GM19452 (cell line): Measurements from ENCODE around the gene TEAD1.

Experiments used
- ATAC-seq: cut with Tn5 transposase; IDR thresholded peaks from one replicate; pipeline ENCODE4 v1.9.1; 2021; ENCODE audit not compliant: unreplicated experiment

TEAD1 gene

GRCh38 chr11:12664385-12664784 is 9.8 kb upstream of the TEAD1 start:
- no peak for ATAC-seq

DNA sequence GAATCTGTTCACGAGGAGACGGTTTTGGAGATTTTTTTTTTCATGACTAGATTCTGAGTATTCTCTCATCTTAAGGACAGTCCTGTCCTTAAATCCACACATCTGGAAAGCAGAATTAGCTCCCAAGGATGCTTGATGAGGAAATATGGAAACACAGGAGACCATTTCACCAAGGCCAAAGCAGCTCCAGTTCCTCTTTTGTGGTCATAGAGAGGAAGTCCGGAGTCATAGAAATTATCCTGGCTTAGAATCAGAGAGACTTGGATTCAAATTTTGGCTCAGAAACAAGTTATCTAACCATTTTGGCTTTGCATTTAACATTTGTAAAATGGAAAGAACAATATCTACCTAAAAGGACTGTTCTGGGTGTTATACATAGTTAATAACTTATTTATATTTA is 7.3 kb upstream of the TEAD1 start:
- ATAC-seq = no peak

GRCh38 chr11:12667646-12668045 is 6.6 kb upstream of the TEAD1 start:
- no peak for ATAC-seq

DNA sequence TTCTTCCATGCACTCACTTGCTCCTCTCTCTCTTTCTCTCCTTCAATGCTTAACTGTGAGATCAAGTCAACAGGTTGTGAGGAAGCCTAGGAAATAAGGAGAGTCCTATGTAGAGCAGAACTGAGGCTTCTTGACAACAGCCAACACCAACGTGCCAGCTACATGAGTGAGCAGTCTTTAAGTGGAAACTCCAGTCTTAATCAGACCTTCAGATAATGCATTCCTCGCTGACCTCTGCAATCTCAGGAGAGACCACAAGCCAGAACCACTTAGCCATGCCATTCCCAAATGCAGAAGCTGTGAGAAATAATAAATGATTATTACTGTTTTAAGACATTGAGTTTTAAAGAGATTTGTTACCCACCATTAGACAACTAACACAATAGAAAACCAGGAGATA is 6.1 kb upstream of the TEAD1 start:
- no peak for ATAC-seq

- ATAC-seq = no peak
Observed at GRCh38 chr11:12669930-12670329, 4.3 kb upstream of the TEAD1 start.

- no peak for ATAC-seq
Observed at GRCh38 chr11:12671370-12671769, 2.9 kb upstream of the TEAD1 start.

DNA sequence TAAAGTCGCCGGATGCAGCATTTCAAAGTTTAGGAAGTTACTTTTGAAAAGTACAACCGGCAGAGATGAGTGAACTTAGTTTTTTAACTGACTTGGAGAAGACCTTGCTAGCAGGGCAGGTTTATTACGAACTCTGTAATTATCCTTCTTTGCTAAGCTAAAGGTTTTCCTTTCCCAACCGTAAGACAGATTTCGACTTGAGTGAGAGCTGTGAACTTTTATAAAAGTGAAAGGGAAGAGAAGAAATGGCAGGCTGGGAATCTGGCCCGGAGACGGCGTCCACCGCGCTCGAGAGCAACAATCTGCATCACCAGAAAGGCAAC is 659 bp upstream of the TEAD1 start:
- ATAC-seq = no peak

- ATAC-seq = no peak
Observed at GRCh38 chr11:12674571-12674935, 332 bp downstream of the TEAD1 start.

DNA sequence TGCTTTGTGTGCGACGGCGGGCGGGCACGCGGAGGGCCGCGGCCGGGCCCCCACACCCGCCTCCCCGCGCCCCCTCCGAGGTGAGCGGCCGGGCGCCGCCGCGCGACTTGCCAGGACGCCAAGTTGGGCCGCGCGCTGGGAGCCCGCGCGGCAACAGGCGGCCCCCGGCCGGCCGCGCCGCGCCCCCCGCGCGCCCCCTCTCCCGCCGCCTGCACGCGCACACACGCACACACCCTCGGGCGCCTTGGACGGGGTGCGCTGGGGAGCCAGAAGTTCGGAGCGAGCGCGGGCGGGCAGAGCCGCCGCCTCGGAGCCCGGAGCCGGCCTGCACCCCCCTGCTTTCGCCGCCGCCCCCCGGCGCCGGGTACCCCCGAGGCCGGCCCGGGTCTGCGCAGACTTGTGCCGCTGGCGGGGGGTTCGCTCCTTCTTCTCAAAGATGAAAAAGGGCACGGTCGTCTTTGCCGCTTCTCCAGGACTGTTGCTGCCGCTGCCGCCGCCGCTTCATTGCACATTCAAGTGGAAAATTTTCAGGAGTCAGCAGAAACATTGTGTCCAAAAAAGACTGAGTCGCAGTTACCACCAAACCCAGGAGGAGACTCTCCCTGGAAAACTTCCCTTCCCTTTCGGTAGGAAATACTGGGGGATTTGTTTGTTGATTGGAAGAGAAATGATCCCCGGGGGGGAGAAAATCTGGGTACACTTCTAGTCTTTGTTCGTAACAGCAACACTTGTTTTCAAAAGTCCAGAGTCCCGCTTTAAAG is 895 bp downstream of the TEAD1 start:
- no peak for ATAC-seq

DNA sequence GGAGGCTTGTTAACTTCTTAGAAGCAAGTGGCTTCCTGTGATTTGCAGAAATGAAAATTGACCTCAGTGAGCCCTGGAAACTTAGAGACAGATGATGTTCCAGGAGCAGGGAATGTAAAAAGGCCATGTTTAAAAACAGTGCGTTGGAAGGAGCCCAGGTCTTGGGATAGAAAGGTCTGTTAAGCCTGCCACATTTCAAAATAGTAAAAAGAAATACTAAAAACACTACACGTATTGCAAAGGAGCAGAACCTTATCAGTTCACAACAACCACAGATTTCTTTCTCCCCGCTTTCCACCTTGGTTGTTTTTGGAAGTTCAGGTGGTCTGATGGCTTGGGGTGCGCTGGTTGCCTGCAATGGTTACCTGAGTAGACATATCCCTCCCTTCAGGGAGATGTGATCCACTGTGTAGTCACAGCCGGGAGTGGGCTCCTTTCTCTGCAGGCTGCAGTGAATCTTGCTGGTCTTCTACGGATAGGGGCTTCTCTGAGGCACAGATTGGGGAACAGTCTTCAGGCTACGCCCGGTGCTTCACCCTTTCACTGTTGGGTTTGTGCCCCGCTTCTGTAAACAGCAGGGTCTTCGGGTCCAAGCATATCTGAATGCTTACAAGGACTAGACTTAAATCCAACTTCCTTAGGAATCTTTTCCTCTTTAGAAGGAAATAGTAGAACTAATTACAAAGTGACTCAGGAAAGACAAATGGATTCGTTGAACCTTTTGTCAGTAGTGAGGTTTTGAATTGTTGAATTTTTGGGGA is 1.9 kb downstream of the TEAD1 start:
- no peak for ATAC-seq

DNA sequence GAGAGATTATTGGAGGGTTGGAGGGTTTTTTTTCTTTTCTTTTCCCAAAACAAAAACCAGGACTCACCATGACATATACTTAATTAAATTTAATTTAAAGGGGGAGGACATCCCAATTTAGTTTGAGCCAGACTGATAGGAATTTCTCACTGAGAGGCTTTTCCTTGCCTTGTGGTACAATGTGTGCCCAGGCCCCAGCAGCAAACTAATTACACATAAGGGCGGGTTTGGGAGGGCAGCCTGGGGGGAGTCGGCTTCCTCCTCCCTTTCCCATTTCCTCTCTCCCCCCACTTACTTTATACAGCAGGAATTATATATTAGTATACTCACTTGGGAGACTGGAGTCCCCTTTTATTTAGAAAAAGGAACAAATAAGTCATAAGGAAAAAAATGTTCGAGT is 2.9 kb downstream of the TEAD1 start:
- ATAC-seq = no peak

DNA sequence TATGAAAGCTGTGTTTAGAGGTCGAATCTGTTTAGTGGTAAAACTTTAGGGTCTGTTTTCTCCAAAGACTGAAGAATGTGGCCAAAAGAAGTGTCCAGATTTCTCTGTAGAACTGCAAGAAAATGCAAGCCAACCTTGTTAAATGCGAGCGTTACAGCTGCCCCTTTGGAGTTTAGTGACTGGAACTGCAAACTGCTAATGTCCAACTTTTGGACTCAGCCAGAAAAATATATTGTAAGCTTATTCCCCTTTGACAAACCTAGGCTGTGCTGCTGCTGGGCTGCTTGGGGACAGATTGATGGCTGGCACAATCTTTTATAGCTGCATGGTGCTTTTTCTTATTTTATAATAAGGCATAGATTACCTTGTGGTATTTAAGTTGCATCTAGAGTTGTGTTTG is 3.9 kb downstream of the TEAD1 start:
- ATAC-seq = no peak

GRCh38 chr11:12678991-12679390 is 4.8 kb downstream of the TEAD1 start:
- ATAC-seq = no peak

- no peak for ATAC-seq
Observed at GRCh38 chr11:12679471-12679870, 5.2 kb downstream of the TEAD1 start.

DNA sequence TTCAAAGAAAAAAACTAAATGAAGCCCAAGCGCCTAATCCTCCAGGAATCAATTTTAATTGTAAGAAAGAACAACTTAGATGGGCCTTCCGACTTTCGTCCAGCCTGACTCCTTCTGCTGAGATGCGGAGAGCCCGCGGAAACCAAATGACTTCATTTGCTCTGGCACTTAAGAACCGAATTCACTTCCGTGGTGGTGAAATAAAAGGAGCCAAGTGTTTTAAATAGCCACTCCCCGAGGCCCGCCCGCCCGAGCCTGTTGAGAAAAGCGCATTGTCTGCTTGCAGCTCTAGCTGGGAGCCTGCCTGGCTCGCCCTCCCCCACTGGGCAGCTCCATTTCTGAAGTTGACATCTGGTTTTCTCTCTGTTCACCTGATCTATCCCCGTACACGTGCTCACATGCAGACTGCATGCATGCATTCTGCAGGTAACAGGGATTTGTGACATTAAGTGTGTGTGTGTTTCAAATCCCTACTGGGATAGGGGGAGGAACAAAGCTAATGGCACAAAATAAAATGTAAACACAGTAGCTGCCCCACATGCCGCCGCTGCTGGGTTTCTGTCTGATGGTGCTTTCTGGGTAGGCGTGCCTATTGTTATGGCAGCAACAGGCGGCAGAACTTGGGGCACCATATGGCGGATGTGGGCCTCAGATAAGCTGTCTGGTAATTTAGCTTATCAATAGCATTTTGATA is 6.2 kb downstream of the TEAD1 start:
- ATAC-seq = no peak

DNA sequence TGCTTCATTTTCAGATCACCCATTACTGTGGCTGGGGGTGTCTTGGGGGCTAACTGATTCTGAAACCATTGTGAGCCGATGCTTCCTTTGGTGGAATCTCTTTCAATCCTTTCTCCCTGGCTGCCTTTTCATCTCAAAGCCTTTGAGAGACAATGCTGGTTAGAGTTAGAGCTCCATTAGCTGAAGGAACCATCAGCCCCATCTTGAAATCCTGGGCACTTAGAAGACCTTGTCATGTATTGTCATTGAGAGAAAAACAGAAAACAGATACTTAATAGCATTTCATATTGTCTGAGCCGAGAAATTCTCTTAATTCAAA is 6.7 kb downstream of the TEAD1 start:
- no peak for ATAC-seq

DNA sequence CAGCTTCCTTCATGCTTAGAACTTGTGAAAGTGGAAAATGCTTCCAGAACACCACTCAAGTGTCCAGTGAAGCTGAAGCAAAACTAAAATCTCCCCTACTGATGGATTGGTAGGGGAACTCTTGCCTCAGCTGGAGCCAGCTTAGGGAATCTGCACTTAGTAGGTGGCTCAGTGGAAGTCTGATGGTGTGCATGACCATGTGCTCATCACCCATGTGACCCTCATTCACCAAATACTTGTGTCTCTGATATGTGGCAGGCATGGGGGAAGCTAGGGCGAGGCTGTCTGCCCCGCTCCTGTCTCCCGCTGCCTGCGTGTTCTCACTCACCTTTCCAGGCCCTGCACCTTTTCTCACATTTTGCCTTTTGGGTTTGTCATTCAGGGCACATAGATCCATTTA is 7.2 kb downstream of the TEAD1 start:
- ATAC-seq = no peak

- ATAC-seq = no peak
Observed at GRCh38 chr11:12682288-12682687, 8.1 kb downstream of the TEAD1 start.

- ATAC-seq = no peak
Observed at GRCh38 chr11:12682737-12683500, 8.7 kb downstream of the TEAD1 start.

DNA sequence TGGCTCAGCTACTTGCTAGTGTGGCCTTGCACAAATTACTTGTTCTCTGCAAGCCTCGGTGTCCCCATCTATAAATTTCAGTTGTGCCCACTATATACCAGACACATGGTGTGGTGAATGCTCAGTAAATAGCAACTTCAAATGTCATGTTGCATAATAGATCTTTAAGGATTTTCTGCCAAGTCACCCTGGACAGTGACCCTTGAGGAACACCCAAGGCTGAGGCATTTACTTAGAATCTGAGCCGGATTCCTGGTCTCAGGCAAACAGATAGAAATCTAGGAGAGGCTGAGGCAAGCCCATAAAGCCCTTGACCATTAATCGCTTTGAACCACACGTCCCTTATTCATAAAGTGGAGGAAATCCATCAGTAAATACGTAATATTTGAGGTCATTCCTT is 9.7 kb downstream of the TEAD1 start:
- no peak for ATAC-seq

DNA sequence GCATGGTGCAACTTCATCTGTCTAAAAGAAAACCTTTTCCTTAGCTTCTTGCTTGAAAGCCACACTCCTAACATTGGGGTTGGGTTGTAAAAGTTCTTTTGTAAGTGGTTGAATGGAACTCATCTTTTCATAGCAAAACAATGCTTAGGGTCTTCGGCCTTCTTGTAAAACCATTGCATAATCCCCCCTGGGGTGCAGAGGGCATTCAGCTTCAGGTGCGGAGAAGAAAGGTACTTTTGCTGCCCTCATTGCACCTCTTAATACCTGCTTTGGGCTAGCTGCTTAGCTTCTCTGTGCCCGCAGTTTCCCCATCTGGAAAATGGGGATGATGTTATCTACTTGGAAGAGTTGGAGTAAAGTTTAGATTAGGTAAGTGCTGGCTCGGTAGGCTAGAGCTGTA is 10.1 kb downstream of the TEAD1 start:
- ATAC-seq = no peak

DNA sequence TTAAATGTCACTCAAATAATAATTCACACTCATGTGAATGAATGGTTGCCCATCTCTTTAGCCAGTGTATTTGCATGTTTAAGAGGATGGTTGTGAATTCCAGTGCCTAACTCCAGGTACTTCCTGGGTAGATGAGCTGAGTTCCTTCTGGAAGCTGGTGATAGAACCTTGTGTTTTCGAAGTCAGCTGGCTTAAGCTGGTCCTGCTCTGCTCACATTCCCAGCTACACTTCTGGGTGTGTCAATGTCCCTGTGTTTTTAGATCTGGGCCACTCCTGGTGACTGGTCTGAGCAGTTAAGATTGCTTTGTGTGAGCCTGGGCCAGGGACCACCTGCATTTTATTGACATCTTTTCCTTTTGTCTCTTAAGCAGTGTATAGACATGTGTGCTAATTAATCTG is 10.6 kb downstream of the TEAD1 start:
- ATAC-seq = no peak
